CD4-positive, alpha-beta T cell treated with Interleukin-4 for 4 hours (primary cell): ENCODE results near the gene PTPRD.

Experiments used
- DNase-seq: peaks from one replicate; pipeline ENCODE4 v3.0.0-alpha.2; 2020

PTPRD gene

DNA sequence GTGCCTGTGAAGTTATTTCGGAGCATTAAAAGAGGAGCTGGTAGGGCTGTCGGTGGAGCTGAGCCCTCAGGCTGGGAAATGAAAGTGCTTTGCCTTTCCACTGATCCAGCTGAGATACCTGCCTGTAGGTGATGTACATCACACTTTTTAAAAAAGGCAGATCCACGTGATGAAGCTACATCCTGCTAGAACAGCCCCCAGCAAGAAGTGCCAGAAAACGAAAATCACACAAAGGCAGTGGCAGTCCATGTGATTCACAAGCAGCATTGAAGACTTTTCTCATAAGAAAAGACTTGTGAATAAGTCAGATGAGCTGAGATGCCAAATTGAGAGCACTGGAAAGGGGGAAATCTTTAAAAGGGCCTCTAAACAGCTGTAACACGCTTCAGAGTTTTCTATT lies 765.1 kb downstream of the PTPRD start:
- DNase-seq, result no peak

DNA sequence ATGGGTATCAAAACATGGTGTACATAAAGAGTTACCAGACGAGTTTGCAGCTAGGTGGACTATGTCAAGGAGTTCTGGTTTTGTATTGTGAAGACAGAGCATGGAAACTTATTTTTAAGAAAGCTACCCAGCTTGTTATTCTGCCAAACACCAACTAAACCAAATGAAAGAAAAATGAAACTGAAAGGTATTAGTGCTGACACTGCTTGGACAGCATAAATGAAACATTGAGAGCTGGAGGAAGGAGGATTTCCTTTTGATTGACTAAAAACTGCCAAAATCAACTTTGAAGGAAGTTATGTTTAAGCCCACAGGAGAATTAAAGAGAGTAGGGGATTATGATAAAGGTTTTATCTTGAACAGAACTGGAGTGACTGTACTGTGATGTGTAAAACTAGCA lies 766.2 kb downstream of the PTPRD start:
- DNase-seq, result no peak

DNA sequence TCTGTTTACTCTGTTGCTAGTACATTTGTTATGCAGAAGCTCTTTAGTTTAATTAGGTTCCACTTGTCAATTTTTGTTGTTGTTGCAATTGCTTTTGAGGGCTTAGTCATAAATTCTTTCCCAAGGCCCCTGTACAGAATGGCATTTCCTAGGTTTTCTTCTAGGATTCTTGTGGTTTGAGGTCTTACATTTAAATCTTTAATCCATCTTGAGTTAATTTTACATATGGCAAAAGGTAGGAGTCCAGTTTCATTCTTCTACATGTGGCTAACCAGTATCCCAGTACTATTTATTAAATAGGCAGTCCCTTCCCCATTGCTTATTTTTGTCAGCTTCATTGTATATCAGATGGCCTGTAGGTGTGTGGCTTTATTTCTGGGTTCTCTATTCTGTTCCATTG lies 792.4 kb downstream of the PTPRD start:
- no peak for DNase-seq

DNA sequence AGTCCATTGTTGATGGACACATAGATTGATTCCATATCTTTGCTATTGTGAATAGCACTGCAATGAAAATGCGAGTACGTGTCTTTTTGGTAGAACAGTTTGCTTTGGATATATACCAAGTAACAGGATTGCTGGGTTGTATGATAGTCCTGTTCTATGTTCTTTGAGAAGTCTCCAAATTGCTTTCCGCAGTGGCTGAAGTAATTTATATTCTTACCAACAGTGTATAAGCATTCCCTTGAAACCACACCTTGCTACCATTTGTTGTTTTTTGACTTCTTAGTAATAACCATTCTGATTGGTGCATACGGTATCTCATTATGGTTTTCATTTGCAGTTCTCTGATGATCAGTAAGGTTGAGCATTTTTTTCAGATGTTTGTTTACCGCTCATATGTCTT lies 792.9 kb downstream of the PTPRD start:
- no peak for DNase-seq

DNA sequence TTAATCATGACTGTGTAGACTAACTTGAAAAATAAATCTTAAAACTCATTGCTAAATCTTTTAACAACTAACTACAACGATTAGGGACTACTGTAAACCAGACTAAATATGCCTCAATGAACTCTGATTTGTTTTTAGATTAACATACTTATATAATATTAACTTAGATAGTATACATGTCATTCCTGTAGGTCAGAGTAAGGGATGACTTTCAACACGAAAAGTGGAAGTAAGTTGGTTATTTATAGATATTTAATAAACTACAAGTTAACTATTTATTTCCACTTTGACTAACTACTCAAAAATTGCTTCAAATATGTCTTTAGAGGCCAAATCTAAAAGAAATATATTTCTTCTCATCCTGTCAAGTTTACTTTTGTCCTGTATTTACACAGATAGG lies 795.6 kb downstream of the PTPRD start:
- no peak for DNase-seq

DNA sequence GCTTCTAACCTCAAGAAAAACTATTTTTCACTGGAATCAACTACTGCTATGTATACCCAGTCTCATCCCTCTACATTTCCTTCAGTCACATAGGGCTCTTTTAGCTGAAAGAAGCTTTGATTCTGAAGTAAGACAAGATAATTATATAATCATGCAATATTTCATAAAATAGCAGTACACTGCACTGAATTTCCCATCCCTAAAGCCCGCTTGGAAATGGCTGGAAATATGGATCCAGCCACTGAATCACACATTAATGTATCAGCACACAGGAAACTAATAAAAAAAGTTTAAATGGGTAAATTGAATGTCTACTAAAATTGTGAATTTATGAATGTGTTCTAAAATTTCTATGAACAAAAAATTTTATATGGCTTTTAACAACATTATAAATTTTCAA lies 808.7 kb downstream of the PTPRD start:
- DNase-seq, result no peak

DNA sequence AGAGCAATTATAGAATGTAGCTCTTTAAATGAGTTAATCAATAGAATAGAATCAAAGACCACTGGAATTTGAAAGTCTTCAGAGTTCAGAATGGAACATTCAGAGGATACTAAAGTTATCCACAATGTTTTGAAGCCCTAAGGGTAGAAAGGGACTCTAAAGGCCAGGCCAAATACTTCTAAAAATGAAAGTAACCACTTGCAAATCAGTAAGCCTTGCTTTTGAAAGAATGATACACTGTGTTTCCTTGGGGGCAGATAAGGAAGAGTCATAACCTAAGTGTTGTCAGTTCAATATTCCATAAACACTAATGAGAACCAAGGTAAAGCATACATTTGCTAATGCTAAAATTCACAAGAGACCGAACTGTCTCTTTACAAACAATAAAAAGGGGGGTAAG lies 813.5 kb downstream of the PTPRD start:
- DNase-seq, result no peak

DNA sequence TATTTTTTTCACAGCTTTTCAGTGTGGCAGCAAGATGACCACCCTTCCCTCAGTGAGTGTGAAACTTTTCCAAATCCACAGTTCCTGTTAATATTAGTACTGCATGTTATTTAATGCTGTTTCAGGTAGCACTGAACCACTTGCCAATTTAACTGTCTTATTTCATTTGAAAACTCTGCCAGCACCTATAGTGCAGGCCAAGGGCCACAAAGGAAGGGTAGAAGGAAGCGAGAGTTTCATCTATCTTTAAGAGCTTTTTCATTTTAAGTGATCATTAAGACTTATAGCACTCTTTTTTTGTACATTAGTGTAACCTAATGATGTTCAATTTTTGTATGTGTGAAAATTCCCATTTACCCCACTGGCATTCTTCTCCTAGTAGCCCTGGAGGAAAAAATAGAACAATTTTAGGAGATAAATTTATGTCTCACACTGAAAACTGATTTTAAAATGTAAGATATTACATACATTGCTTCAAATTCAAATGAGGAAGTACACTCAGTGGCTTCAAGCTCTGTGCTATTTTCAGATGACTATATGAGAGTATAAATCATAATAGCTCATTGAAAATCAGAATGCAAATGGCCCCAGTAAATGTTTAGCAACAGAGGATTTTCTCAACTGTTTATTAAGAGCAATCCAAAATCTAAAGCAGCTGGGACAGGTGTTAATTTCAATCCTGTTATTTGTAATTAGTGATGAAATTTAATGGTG lies 820.5 kb downstream of the PTPRD start:
- DNase-seq, result no peak

DNA sequence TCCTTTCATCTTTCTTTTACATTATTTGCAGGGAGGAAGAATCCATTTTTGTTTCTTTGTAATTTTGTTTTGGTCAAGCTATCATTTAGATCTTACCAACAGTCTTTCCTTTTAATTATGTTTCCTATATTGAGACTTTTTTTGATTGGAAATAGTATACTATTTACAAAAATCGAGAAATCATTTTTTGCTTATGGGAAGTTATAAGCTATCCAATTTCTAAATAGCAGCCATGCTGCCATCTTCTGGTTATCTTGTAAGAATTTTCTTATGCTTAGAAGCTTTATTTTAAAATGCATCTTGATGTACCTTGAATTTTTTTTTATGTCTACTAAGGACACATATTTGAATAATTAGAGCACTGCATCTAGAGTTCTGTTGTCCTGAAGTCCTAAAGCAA lies 821.2 kb downstream of the PTPRD start:
- no peak for DNase-seq

DNA sequence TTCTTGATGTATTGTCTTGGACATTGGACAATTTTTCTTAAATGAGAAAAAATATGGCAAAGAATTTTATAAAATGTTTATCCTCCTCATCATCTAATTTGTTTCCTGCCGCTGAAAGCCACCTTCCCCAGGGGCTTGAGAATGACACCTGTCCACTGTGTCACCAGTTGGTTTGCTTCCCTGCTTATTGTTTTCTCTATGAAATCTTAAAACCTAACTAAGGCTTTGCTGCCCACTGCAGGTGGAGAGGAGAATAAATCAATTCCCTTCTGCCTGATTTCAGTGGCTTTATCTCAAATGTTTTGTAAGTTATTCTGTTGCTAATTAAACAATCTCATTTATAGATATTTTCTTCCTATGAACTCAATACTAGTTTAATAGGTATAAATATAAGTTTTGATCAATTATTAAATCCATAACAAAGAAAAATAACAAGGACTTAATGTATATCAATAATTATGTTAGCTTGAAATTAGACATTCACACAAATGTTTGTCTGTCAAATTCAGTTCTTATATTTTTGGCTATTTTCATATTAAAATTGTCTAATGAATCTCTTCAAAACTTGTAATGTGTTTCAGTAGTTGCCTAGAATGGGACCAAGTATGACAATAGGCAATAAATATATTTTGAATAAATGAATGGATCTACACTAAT lies 822.5 kb downstream of the PTPRD start:
- DNase-seq, result no peak

DNA sequence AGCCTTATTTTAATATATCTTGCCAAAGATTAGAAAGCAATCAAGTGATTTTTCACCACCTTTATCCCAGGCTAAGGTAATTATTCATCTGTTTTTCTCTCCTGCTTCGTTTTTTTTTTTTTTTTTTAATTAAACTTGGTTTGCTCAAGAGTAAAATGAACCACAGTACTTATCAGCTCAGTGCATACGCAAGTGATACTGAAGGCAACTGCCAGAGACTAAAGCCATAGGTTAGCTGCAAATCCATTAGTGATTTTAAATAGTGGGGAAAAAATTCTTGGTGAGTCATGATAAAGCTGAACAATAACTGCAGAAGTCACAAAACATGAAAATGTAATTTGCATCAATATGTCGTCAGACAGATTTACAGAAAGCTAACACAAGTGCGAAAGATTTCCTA lies 829.1 kb downstream of the PTPRD start:
- no peak for DNase-seq

DNA sequence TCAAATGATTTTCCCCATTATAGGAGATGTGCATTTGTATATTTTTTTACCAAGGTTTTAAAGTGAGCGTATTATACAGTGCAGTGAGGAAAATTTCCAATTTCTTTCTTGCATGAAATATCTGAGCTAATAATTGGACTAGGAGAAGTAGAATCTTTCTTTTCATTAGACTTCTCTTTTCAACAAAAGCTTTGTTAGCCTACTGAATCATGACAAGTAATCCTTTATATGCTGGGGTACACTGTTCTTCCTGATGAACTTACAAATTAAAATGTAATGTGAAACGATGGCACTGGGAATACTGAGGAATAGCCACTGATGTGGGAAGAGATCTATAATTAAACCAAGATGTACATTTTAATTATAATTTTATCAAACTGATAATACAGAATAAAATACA lies 829.6 kb downstream of the PTPRD start:
- DNase-seq, result no peak

DNA sequence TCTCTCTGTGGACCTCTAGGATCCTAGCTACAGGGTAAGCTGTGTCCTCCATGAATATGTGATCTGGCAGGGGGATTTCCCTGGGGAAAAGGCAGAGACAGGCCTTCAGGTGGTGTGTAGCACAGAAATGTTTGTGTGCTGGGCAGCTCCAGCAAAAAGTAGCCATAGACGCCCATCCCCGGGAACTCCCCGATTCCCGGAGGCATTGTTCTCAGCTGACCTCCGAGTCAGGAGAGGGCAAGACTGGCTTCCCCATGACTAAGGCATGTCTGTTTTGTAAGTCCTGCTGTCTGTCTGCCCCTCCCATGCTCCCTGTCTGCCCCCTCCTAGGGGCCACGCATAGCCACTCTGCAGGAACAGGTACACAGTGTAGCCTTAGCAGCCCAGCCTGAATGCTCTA lies 834.5 kb downstream of the PTPRD start:
- no peak for DNase-seq

DNA sequence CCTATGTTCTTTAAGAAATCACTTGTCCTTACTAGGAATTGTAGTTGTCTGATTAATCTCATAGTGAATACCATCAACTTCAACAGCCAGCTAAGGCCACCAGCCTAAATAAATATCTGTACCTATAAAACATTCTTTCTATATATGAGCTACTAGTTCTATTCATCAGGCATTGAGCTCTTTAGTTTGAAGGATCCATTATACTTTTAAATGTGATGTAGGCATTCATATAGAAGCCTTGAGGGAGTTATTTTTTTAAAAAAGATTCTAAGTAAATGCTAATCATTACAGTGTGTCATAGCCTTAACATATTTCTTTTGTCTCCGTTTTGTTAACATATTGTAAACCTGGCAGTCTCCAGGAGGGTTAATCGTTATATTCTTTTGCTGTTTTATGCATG lies 838.3 kb downstream of the PTPRD start:
- no peak for DNase-seq

DNA sequence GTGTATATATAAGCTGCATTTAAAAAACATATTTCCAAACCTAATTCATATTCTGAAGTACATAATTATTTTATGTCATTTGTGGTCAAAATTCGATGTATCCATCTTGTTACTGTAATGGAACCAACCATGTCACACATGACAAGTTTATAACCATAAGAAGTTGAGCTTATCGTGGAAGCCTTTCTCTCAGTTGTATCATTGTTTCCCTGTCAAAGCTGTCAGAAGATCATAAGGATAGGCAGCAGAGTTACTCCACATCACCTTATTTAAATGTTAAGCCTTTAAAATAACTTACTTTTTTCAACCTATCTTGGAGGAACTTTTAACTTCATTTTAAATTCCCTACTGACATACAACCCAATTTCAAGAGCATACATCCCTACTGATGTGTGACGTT lies 841.5 kb downstream of the PTPRD start:
- DNase-seq, result no peak

DNA sequence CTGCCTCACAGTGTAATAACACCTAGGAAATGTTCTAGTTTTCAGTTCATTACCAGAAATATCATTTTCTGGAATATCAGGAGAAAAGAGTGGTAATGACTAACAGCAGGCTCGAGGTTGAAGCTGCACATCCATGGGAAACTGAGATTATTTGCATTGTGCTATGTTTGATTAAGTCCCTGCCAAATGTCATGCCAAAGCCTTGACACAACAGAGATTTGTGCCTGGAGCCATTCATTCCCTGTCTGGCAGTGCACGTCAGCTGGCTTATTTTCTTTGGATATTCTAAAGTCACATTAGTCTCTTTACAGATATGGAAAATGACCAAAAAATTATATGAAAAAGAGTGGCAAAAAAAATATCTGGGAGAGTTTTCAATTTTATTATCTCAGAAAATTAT lies 848.0 kb downstream of the PTPRD start:
- no peak for DNase-seq

DNA sequence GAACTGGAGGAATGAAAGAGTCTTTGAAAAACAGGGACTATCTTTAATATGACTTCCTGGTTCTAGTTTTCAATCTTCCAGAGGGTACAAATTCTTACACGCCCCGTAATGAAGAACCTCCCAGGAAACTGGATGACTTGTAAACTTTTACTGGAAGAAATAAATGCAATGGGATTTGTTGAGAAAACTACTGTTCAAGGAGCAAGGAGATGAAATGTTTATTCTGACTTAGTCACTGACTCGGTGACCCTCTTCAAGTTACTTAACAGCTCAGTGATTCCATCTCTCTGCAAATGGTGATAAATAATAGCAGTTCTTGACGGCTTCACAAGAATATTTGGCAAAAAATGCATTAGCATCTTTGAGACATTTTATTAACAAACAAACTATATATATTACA lies 858.6 kb downstream of the PTPRD start:
- no peak for DNase-seq

DNA sequence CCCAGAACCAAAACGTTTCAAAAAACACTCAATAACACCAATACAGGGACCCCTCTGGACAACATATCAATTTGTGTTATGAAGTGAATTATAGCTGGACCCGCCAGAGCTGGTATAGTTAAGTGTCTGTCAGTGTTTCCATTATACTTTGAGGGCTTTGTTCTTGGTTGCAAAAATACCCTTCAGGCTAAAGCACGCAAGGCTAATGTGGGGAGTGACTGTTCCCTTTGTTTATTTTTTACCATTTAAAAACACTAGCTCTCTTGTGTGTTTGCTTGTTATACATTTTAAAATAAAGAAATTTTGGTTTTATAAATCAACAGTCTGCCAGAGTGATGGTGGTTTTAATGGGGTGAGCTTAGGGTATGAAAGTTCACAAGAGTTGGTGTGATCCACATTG lies 859.5 kb downstream of the PTPRD start:
- no peak for DNase-seq

DNA sequence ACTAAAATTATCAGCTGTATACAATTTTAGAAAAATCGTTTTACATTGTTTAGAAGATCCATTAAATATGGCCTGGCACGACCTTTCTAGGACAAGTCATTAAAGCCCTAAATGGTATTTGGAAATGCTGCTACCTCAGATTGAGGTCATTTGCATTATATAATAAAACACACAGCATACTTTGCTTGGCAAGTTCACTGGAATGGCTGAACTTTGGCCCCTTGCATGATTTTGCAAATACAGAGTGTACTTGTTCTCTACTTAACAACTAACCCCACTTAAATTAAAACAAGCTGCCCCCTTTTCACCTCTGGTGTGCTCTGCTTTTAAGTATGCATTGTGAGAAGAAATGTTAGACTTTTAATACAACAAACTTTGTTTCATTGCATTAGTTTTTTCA lies 860.1 kb downstream of the PTPRD start:
- DNase-seq, result no peak

DNA sequence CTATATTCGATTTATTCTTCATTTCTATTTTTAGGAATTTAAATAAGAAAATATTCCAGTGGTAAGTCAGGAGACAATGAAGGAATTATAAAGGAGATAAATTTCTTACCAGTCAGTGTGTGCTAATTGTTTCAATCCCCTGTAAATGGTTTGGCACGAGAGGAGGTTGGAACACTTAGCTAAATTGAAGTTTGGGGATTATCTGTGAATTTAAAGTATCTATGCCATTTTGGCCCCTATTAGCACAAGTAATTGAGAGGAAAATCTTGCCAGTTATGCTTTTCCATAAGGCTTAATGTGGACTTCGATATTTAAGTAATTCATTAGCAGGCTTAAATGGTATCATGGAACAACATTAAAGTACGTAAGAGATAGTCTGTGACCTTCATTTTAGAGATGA lies 860.8 kb downstream of the PTPRD start:
- no peak for DNase-seq

DNA sequence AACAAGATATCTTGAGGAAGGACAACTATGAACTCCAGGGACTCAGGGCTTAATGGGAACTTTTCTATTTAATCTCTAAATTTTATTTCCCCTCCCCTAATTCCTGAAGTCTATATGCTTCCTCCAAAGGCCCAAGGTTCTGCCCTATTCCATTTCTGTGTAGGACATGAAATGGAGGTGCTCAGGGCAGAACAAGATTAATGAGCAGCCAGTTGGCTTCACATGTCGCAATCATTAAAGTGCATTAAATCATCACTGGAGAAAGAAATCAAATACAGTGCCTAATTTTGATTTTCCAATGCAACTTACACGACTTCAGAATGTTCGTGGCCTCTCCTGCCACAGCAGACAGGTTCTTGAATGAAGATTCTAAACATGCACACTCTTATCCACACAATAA lies 862.1 kb downstream of the PTPRD start:
- no peak for DNase-seq

DNA sequence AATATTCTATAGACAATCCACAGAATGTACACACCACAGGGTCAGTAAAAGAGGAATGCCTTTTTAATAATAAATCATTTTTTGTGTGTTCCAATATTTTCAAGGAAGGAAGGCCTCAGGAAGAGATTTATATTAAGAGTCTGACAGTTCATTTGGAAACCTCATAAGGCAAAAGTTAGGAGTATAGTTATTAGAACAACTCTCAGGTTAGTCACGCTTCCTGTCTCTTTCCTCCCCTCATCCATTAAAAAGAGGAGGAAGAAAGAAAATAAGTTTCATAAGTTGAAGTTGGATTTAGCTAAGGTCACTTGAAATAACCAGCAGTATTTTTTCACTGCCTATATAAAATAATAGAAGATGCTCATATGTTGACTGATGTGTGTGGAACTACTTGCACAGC lies 863.2 kb downstream of the PTPRD start:
- DNase-seq, result no peak

DNA sequence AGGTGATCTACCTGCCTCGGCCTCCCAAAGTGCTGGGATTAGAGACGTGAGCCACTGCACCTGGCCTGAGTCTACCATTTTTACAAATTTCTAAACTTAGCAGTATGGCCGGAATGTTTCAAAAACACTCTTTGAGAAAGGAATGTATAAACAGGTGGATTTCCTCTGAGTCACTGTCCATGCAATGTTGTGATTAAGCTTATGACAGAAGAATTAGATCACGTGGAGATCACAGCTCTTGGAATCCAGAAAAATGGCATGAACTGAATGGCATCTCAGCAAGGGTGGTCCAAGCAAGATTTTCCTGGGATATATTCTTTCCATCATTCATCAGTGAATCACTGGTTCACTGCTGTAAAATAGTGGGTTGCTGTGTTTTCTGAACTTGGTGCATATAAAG lies 865.0 kb downstream of the PTPRD start:
- no peak for DNase-seq

DNA sequence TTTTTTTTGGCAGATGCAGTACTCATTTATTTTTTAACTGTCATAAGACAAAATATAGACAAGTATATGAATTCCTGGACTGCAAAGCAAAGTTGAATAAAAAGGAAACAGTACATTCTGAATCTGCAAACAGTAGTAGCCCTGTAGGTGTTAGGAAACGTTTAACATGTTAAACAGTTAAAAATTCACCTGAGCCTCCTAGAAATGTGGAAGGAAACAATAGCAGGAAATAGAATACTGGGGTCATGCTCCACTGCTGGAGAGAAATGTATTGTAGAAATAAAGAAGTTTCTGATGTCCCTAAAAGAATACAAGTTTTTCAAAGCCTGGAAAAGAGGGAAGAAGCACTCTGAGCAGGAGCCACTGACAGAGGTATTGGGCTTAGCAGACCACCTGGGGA lies 866.0 kb downstream of the PTPRD start:
- DNase-seq, result no peak

DNA sequence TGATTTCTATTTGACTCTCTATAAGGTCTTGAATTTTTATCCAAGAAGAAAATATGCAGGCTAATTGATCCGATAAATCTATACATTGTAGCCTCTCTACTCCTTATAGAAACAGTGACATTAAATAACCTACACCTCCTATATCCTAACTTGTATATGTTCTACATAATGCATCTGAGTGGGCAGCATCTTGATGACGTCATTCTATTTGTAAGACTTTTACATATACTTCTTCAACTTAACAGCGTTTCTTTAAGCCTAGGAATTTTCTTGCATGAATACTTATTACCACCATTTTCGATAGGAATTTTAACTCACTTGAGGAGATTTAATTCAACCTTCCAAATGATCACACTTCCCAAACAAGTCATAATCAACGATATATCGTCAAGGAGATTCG lies 869.0 kb downstream of the PTPRD start:
- no peak for DNase-seq
